ENCODE results near the gene RPS2. TPM values are rescaled to one million over a fixed set of nuclear protein-coding genes. Genes with fewer than 3 reads are reported as not detected.

RPS2 gene
- total RNA-seq, 2 experiments from 2014 or later: 3,604 to 3,755 TPM

DNA sequence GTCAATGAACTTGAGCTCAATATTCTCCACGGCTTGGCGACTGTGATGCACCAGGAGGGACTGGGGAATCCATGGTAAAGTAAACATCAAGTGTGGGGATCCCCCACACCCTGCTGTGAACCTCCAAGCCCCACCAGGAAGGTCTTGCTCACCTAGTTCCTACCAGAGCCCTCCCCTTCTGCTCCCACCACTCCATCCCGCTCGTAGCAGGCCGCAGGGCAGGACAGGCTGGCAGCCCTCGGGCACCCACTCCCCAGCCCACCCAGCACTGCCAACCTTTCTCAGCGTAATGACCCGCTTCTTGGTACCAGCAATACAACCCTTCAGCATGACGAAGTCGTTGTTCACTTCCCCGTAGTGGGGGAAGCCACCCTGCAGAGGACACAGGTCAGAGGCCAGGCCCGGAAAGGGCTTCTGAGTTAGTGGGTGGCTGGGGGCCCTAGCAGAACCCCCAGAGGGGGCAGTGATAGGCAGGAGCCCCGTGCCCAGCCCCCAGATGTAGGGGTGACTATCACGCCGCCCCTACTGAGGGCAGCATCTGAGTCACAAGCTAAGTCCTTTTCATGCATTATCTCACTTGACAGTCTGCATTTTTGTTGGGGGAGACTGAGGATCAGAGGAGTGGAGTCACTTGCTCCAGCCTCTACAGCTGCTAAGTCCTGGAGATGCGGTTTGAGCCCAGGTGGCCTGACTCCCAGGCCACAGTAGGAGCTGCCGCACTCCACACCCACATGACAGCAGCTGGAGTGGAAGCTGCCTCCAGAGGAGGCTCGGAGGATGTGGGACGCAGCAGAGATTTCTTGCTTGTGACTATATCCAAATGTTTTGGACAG is 18.9 kb downstream of the RPS2 start:
- H3K27me3 Mint-ChIP-seq: no peaks in the 10 kb centered on the region
- peaks cover 7% of the 10 kb centered on the region for H3K36me3 Mint-ChIP-seq (ENCODE audit: low read depth)
- H3K9me3 ChIP-seq (ENCODE audit: control insufficient read depth in 1 of 2, insufficient read depth in 1 of 2, low read length in 2 of 2): no peaks in the 10 kb centered on the region
- H3K4me1 Mint-ChIP-seq (ENCODE audit: low read depth): peaks cover 18% of the 10 kb centered on the region
- TF ChIP-seq, protein P1, sequence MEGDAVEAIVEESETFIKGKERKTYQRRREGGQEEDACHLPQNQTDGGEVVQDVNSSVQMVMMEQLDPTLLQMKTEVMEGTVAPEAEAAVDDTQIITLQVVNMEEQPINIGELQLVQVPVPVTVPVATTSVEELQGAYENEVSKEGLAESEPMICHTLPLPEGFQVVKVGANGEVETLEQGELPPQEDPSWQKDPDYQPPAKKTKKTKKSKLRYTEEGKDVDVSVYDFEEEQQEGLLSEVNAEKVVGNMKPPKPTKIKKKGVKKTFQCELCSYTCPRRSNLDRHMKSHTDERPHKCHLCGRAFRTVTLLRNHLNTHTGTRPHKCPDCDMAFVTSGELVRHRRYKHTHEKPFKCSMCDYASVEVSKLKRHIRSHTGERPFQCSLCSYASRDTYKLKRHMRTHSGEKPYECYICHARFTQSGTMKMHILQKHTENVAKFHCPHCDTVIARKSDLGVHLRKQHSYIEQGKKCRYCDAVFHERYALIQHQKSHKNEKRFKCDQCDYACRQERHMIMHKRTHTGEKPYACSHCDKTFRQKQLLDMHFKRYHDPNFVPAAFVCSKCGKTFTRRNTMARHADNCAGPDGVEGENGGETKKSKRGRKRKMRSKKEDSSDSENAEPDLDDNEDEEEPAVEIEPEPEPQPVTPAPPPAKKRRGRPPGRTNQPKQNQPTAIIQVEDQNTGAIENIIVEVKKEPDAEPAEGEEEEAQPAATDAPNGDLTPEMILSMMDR (IDR thresholded peaks at IDR 0.05): no peak
- H3K27ac ChIP-seq (ENCODE audit: low read depth in 1 of 2, low read length in 2 of 2): no peak overlapping the region
- no peak overlapping the region for H3K27ac Mint-ChIP-seq
- intact Hi-C loops (cut with DNase I, micrococcal nuclease): no loop called here
- peaks cover 28% of the 10 kb centered on the region for H3K4me1 ChIP-seq (ENCODE audit: insufficient read depth, low read length)
- H3K36me3 ChIP-seq (ENCODE audit: insufficient read depth, low read length): no peaks in the 10 kb centered on the region
- no peak overlapping the region for H3K4me3 Mint-ChIP-seq
- ATAC-seq (ENCODE audit: poor library complexity) (no peak), DNase-seq (peak in 1 of 14 experiments; percentile 32)
- H3K27me3 ChIP-seq (ENCODE audit: control insufficient read depth in 1 of 2, insufficient read depth in 2 of 2, low read length in 2 of 2): no peaks in the 10 kb centered on the region
- POLR2A ChIA-PET: no interaction called here
- CTCF ChIA-PET: no interaction called here
- no peak overlapping the region for H3K4me3 ChIP-seq (ENCODE audit: low read length)
- no peaks in the 10 kb centered on the region for H3K9me3 Mint-ChIP-seq

DNA sequence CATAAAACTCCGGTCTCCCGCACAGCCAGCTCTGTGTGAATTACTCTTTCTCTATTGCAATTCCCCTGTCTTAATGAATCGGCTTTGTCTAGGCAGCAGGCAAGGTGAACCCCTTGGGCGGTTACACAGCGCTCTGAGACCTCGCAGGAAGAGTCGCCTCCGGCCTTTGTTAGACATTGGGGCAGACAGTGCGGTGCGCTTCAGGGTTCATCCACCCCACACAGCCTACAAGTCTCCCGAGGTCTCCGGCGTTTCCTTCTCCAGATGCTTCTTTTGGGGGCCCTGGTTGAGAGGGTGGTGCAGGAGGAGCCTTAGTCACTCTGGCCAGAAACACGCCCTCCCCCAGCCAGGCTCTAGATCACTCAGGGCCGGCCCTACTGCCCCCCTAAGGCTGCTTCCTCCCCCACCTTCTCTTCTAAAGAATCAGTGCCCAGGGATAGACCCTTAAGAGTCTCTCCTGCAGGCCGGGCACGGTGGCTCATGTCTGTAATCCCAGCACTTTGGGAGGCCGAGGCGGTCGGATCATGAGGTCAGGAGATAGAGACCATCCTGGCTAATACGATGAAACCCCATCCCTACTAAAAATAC is 19.9 kb downstream of the RPS2 start:
- Mint-ChIP-seq H3K9me3 (no peaks in the 10 kb centered on the region), H3K27me3 (no peaks in the 10 kb centered on the region), H3K36me3 (ENCODE audit: low read depth) (peaks cover 7% of the 10 kb centered on the region), H3K27ac (no peak overlapping the region), H3K4me3 (peak overlapping the region; percentile 69), H3K4me1 (ENCODE audit: low read depth) (peaks cover 18% of the 10 kb centered on the region)
- POLR2A ChIA-PET: no interaction called here
- H3K9me3 ChIP-seq (ENCODE audit: control insufficient read depth in 1 of 2, insufficient read depth in 1 of 2, low read length in 2 of 2): no peaks in the 10 kb centered on the region
- TF ChIP-seq, protein P1 (IDR thresholded peaks at IDR 0.05): no peak
- CTCF ChIA-PET: interaction anchor here (0.7 kb wide), 1 partner anchor 61 kb away, joined by 4 read pairs; no protein-coding TSS in a partner anchor
- H3K36me3 ChIP-seq (ENCODE audit: insufficient read depth, low read length): peaks cover 6% of the 10 kb centered on the region
- no peaks in the 10 kb centered on the region for H3K27me3 ChIP-seq (ENCODE audit: control insufficient read depth in 1 of 2, insufficient read depth in 2 of 2, low read length in 2 of 2)
- H3K4me1 ChIP-seq (ENCODE audit: insufficient read depth, low read length): peaks cover 28% of the 10 kb centered on the region
- no peak for ATAC-seq (ENCODE audit: poor library complexity)
- intact Hi-C loops (cut with DNase I, micrococcal nuclease): loop anchor here (5.0 kb wide), 3 partner anchors 48 to 177 kb away; partner anchors contain the start of genes NUBP2 (in 1 of the 2) and SPSB3 (in 1 of the 2)
- no peak for DNase-seq
- H3K4me3 ChIP-seq (ENCODE audit: low read length): no peak overlapping the region
- H3K27ac ChIP-seq (ENCODE audit: low read depth in 1 of 2, low read length in 2 of 2): no peak overlapping the region

DNA sequence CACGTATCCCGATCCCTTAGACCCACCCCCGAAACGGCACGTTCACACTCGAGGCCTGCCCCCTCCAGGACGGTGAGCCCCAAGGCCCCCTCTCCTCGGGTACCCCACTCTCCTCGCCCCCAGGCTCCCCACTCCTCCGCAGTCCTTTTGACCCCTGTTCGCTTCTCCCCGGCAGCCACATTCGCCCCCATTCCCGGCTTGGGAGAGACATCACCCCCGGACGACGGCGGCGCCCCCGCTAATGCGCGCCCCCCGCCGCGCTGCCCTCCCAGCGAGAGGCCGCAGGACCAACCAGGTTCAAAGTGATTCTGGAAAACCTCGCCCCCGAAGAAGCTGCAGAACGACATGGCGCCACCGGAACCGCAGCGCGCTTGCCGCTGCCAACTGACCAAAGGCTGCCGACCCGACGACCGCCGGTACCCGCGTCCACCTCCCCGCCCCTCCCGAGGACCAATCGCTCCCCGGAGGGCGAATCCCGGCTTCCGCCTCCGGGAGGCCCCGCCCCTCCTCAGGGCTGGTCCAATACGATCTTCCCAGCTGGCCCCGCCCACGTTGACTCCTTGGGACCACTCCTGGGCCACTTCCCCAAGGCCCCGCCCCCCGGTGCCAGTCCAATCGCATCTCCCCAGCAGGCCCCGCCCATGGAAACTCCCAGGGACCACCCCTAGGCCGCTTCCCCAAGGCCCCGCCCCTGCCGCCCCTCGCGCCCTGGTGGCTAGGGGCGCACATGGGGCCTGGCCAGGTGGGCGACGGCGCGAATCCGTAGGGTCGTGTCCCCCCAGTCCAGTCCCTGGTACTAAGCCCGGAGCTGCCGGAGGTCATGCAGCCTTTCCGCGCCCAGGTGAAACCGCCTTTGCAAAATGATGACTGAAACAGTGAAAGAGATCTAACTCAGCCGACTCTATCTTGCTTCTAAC is 21.6 kb downstream of the RPS2 start, which contains the start of gene MSRB1:
Gene MSRB1, minus strand, starts transcription at position 390 of the 917 bp plus-strand sequence. Its CDS starts 43 bp downstream, at position 347.
- no peaks in the 10 kb centered on the region for H3K9me3 ChIP-seq (ENCODE audit: control insufficient read depth in 1 of 2, insufficient read depth in 1 of 2, low read length in 2 of 2)
- peak within 1 kb of the TSS; percentile 47 for H3K27ac Mint-ChIP-seq
- peak within 1 kb of the TSS; percentile 40 to 43 for H3K27ac ChIP-seq (ENCODE audit: low read depth in 1 of 2, low read length in 2 of 2)
- peaks cover 18% of the 10 kb centered on the region for H3K4me1 Mint-ChIP-seq (ENCODE audit: low read depth)
- peaks cover 20% of the 10 kb centered on the region for H3K36me3 ChIP-seq (ENCODE audit: insufficient read depth, low read length)
- TF ChIP-seq, protein P1 (IDR thresholded peaks at IDR 0.05): no peak
- peak within 1 kb of the TSS; percentile 92 for H3K4me3 ChIP-seq (ENCODE audit: low read length)
- H3K9me3 Mint-ChIP-seq: no peaks in the 10 kb centered on the region
- DNase-seq (peak; percentile 97 to 100 (median 99)), ATAC-seq (ENCODE audit: poor library complexity) (peak; percentile 99)
- H3K27me3 ChIP-seq (ENCODE audit: control insufficient read depth in 1 of 2, insufficient read depth in 2 of 2, low read length in 2 of 2): no peaks in the 10 kb centered on the region
- ChIA-PET CTCF (interaction anchor here (1.2 kb wide), 1 partner anchor 65 kb away, joined by 3 read pairs; no protein-coding TSS in a partner anchor), POLR2A (interaction anchor here (0.7 to 1.6 kb wide), 7 partner anchors 9 to 212 kb away, joined by 3 to 23 read pairs (median 4); partner anchors contain the start of genes FAHD1, HAGH, RPS2 and TBL3)
- H3K27me3 Mint-ChIP-seq: no peaks in the 10 kb centered on the region
- intact Hi-C loops (cut with DNase I, micrococcal nuclease): loop anchor here (5.0 kb wide), 3 partner anchors 49 to 176 kb away; partner anchors contain the start of genes NUBP2 (in 1 of the 2) and SPSB3 (in 1 of the 2)
- peak within 1 kb of the TSS; percentile 93 for H3K4me3 Mint-ChIP-seq
- H3K4me1 ChIP-seq (ENCODE audit: insufficient read depth, low read length): peaks cover 28% of the 10 kb centered on the region
- peaks cover 13% of the 10 kb centered on the region for H3K36me3 Mint-ChIP-seq (ENCODE audit: low read depth)
